ENCODE measurements around the gene KRT9.

DNA sequence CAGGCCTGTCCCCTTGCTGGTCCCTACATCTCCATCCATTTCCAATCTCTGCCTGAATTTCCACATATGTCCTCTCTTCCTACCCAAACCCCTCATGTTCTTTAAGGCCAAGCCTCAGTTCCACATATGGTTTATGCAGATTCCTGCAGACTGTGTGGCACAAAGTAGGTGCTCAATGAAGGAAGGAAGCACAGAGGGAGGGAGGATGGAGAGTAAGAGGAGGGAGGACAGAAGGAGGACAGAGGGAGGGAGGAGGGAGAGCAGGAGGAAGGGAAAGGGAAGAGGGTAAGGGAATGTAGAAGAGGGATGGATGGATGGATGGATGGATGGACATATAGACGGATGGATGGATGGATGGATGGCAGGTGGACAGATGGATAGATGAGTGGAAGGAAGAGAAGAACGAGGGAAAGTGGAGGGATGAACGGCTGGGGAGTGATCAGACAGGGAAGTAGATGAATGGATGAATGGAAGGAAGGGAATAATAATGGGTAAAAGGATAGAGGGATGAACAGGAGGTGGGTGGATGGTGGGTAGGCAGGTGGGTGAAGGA lies 22.6 kb upstream of the KRT9 start:
- TF ChIP-seq SP1 (IDR thresholded peaks at IDR 0.05) (no peak), ELF4 (IDR thresholded peaks at IDR 0.05) (no peak), HDGF (IDR thresholded peaks at IDR 0.05; ENCODE audit: borderline replicate concordance) (no peak), BHLHE40 (IDR thresholded peaks at IDR 0.05; ENCODE audit: borderline replicate concordance) (no peak), SUZ12 (IDR thresholded peaks at IDR 0.05) (no peak), LEF1 (IDR thresholded peaks at IDR 0.05; ENCODE audit: borderline replicate concordance) (no peak), FOXK2 (IDR thresholded peaks at IDR 0.05) (no peak), CTBP1 (IDR thresholded peaks at IDR 0.05; ENCODE audit: borderline replicate concordance) (no peak), ZNF384 (IDR thresholded peaks at IDR 0.05) (no peak), L3MBTL2 (conservative IDR thresholded peaks at IDR 0.05) (no peak), TARDBP (IDR thresholded peaks at IDR 0.05) (no peak), ARNT (IDR thresholded peaks at IDR 0.05) (no peak), FOXM1 (IDR thresholded peaks at IDR 0.05; ENCODE audit: borderline replicate concordance) (no peak)

Data from HEK293T (cell line).